Psoas muscle (tissue), 8 donors: Measurements from ENCODE around the gene YTHDF1. TPM values are rescaled to one million over a fixed set of nuclear protein-coding genes. Genes with fewer than 3 reads are reported as not detected.

Experiments
- ATAC-seq, 4 donors: fragments of 200-7000 bp; cut with Tn5 transposase; one replicate each; pipeline ENCODE4 v1.9.1; 2020; ENCODE audit warnings: moderate library complexity in 3 of 4, mild to moderate bottlenecking in 2 of 4
- DNase-seq, 2 donors: peaks; one replicate each; pipeline ENCODE4 v3.0.0-alpha.2; 2020
- H3K27ac ChIP-seq: fragments of 200-600 bp; one replicate; pipeline ENCODE4 v1.8.0; 2022
- H3K27me3 ChIP-seq, 3 donors: fragments of 200-600 bp in 1 of 3; one replicate each; pipeline versions ENCODE4 v1.6.1 to v1.8.0; 2013 to 2022; ENCODE audit warnings: low read length in 2 of 3, mild to moderate bottlenecking in 2 of 3, moderate library complexity in 1 of 3; ENCODE audit not compliant: insufficient read depth in 3 of 3
- H3K36me3 ChIP-seq, 2 donors: fragments of 200-600 bp in 1 of 2; one replicate each; pipeline versions ENCODE4 v1.6.1 to v1.8.0; 2013 to 2022; ENCODE audit warnings: low read depth in 1 of 2, mild to moderate bottlenecking in 1 of 2, moderate library complexity in 1 of 2; ENCODE audit not compliant: insufficient read depth in 1 of 2
- H3K4me1 ChIP-seq: fragments of 200-600 bp; one replicate; pipeline ENCODE4 v1.8.0; 2022
- H3K4me3 ChIP-seq: fragments of 200-600 bp; one replicate; pipeline ENCODE4 v1.8.0; 2022; ENCODE audit warnings: mild to moderate bottlenecking
- H3K9me3 ChIP-seq: fragments of 200-600 bp; one replicate; pipeline ENCODE4 v1.8.0; 2022
- CTCF ChIP-seq: fragments of 200-600 bp; IDR thresholded peaks from one replicate; pipeline ENCODE4 v1.8.0; 2022; ENCODE audit warnings: antibody characterized with exemption
- WGBS, 3 donors: extraction: QIAGEN DNeasy Blood & Tissue Kit; methylation state at CpG; one replicate each; pipeline versions ENCODE4 v1.1.6 to v1.1.7; 2013; 5-methylcytosine and 5-hydroxymethylcytosine counted together
- intact Hi-C, 2 donors: fragments of 100-400 bp; cut with DNase I; formaldehyde crosslinking; loops; one replicate each; pipeline versions ENCODE4 v1.11.0 to v1.14.2; 2022
- polyA plus RNA-seq, 3 donors: library from polyadenylated mRNA; stranded (reverse); fragments of 200-250 nt; gene quantifications; one replicate each; pipeline ENCODE4 v1.2.3, GENCODE V29; 2013
- total RNA-seq, 4 donors: library from RNA; stranded (reverse); fragmentation: NEBNext Ultra II Directional in 2 of 4; extraction: Animal tissue kit (Norgen Biotek cat#: 25700) in 2 of 4; gene quantifications; one replicate each; pipeline versions ENCODE4 v1.2.1 to v1.2.4, GENCODE V29; 2021 to 2023
- donor health status: healthy with polysubstance abuse.
- donor health status: DM: no; HTN: no; CAD: no; lungs with moderate emphysema.
- donor health status: Bipolar disorder and iron deficiency.
- donor health status: healthy.
- donor health status: DM: yes; HTN: yes; CAD: no.
- donor health status: DM: no; HTN: no; CAD: no.
- donor health status: DM: no; HTN: no; CAD: no.
- donor health status: DM: yes; HTN: yes; CAD: no.

The YTHDF1 gene
- total and polyA plus RNA-seq, 7 donors = 27.4 to 52.1 (median 45.8) TPM

GRCh38 chr20:63173552-63174191 is 42.3 kb downstream of the YTHDF1 start:
- Histone ChIP-seq H3K4me1 (peaks cover 6% of the 10 kb centered on the region), H3K27ac (no peak overlapping the region), H3K27me3 (peaks cover 0 to 85% (median 51%) of the 10 kb centered on the region in 3 donors), H3K9me3 (no peaks in the 10 kb centered on the region), H3K4me3 (no peak overlapping the region), H3K36me3 (no peaks in the 10 kb centered on the region)
- DNase-seq = no peak
- ATAC-seq = no peak
- TF ChIP-seq CTCF = no peak
- intact Hi-C loops = no loop called here
- WGBS, 3 donors = 32 to 37% (median 33%) methylated on average over 17 to 22 of the region's 22 CpGs

GRCh38 chr20:63172726-63173125 is 43.2 kb downstream of the YTHDF1 start:
- Histone ChIP-seq H3K4me1 (peaks cover 3% of the 10 kb centered on the region), H3K36me3 (no peaks in the 10 kb centered on the region), H3K4me3 (no peak overlapping the region), H3K27ac (no peak overlapping the region), H3K27me3 (peaks cover 0 to 86% (median 46%) of the 10 kb centered on the region in 3 donors), H3K9me3 (no peaks in the 10 kb centered on the region)
- ATAC-seq (no peak), DNase-seq (no peak)
- TF ChIP-seq CTCF = no peak
- intact Hi-C loops = no loop called here
- 37 to 45% (median 41%) methylated on average over 7 to 8 of the region's 8 CpGs for WGBS, 3 donors

- DNase-seq (no peak), ATAC-seq (no peak)
- Histone ChIP-seq H3K27me3 (peaks cover 0 to 79% (median 41%) of the 10 kb centered on the region in 3 donors), H3K9me3 (no peaks in the 10 kb centered on the region), H3K4me1 (no peaks in the 10 kb centered on the region), H3K4me3 (no peak overlapping the region), H3K36me3 (no peaks in the 10 kb centered on the region), H3K27ac (no peak overlapping the region)
- 73 to 83% (median 76%) methylated on average over 5 of the region's 5 CpGs for WGBS, 3 donors
- no peak for TF ChIP-seq CTCF
- intact Hi-C loops = no loop called here
Observed at GRCh38 chr20:63171991-63172390, 43.9 kb downstream of the YTHDF1 start.

- Histone ChIP-seq H3K4me1 (no peaks in the 10 kb centered on the region), H3K4me3 (no peak overlapping the region), H3K9me3 (no peaks in the 10 kb centered on the region), H3K36me3 (no peaks in the 10 kb centered on the region), H3K27ac (no peak overlapping the region), H3K27me3 (peaks cover 0 to 56% (median 22%) of the 10 kb centered on the region in 3 donors)
- no peak for TF ChIP-seq CTCF
- DNase-seq = no peak
- ATAC-seq = no peak
- intact Hi-C loops = no loop called here
- 43 to 51% (median 43%) methylated on average over 6 of the region's 6 CpGs for WGBS, 3 donors
Observed at GRCh38 chr20:63169681-63170080, 46.2 kb downstream of the YTHDF1 start.

- no peak for TF ChIP-seq CTCF
- DNase-seq (peak in 1 of 2 donors; percentile 33), ATAC-seq (no peak)
- H3K27ac ChIP-seq = no peak overlapping the region
- intact Hi-C loops = no loop called here
- H3K9me3 ChIP-seq = no peaks in the 10 kb centered on the region
- H3K4me1 ChIP-seq = no peaks in the 10 kb centered on the region
- no peaks in the 10 kb centered on the region for H3K36me3 ChIP-seq
- 67 to 74% (median 69%) methylated on average over 12 of the region's 12 CpGs for WGBS, 3 donors
- H3K27me3 ChIP-seq = peaks cover 0 to 50% (median 22%) of the 10 kb centered on the region in 3 donors
- no peak overlapping the region for H3K4me3 ChIP-seq
Observed at GRCh38 chr20:63168861-63169260, 47.1 kb downstream of the YTHDF1 start.
